ENCODE data around the gene SH3PXD2B. TPM values are rescaled to one million over a fixed set of nuclear protein-coding genes. Genes with fewer than 3 reads are reported as not detected.

SH3PXD2B gene
- total and polyA plus RNA-seq, 2 of the 13 experiments (the other 11 are each of a cell fraction or from before 2014, with no cell fraction given), result 3.4 to 4.6 TPM

- TF ChIP-seq ZNF281 (CRISPR knock-in tag; IDR thresholded peaks at IDR 0.05; ENCODE audit: borderline replicate concordance) (0 out of 2 replicates have a peak, but pooled peaks have one; percentile 11), ISL2 (CRISPR knock-in tag; IDR thresholded peaks at IDR 0.05) (no peak), ZNF468 (CRISPR knock-in tag; IDR thresholded peaks at IDR 0.05) (no peak), SUZ12 (IDR thresholded peaks at IDR 0.05; ENCODE audit: low read depth, low read length) (no peak), ZNF772 (CRISPR knock-in tag; IDR thresholded peaks at IDR 0.05) (peak; percentile 69; the same call in 1 of the 2 replicates), BCL6 (CRISPR knock-in tag; IDR thresholded peaks at IDR 0.05) (no peak), ZNF260 (CRISPR knock-in tag; IDR thresholded peaks at IDR 0.05; ENCODE audit: borderline replicate concordance, low read depth) (no peak), NCOA5 (CRISPR knock-in tag; IDR thresholded peaks at IDR 0.05) (no peak), CEBPG (CRISPR knock-in tag; IDR thresholded peaks at IDR 0.05) (no peak), KAT7 (CRISPR knock-in tag; IDR thresholded peaks at IDR 0.05; ENCODE audit: borderline replicate concordance) (no peak), POLR2AphosphoS2 (IDR thresholded peaks at IDR 0.05; ENCODE audit: low read depth, low read length) (no peak), ZSCAN25 (CRISPR knock-in tag; IDR thresholded peaks at IDR 0.05) (no peak), GMEB2 (CRISPR knock-in tag; IDR thresholded peaks at IDR 0.05; ENCODE audit: low read depth) (no peak), HNRNPUL1 (IDR thresholded peaks at IDR 0.05; ENCODE audit: low read depth, low read length) (no peak), PATZ1 (CRISPR knock-in tag; IDR thresholded peaks at IDR 0.05) (peak; percentile 90), ZNF30 (CRISPR knock-in tag; IDR thresholded peaks at IDR 0.05) (no peak), ARID5B (CRISPR knock-in tag; IDR thresholded peaks at IDR 0.05) (no peak), REXO4 (CRISPR knock-in tag; IDR thresholded peaks at IDR 0.05; ENCODE audit: borderline replicate concordance) (no peak), TOPORS (CRISPR knock-in tag; IDR thresholded peaks at IDR 0.05) (no peak), BRD4 (CRISPR knock-in tag; IDR thresholded peaks at IDR 0.05) (no peak)
Measured at GRCh38 chr5:172283020-172283861, 171.1 kb downstream of the SH3PXD2B start, which contains the start of gene UBTD2 (continued).
